HUDEP-2 (cell line): ENCODE measurements around the gene CCDC27.

Experiments
- DNase-seq, 76 experiments: peaks; one replicate each; lab custom pipeline; 2025; ENCODE audit not compliant: unreplicated experiment in 76 of 76; lab: John Stamatoyannopoulos, UW

Gene CCDC27

DNA sequence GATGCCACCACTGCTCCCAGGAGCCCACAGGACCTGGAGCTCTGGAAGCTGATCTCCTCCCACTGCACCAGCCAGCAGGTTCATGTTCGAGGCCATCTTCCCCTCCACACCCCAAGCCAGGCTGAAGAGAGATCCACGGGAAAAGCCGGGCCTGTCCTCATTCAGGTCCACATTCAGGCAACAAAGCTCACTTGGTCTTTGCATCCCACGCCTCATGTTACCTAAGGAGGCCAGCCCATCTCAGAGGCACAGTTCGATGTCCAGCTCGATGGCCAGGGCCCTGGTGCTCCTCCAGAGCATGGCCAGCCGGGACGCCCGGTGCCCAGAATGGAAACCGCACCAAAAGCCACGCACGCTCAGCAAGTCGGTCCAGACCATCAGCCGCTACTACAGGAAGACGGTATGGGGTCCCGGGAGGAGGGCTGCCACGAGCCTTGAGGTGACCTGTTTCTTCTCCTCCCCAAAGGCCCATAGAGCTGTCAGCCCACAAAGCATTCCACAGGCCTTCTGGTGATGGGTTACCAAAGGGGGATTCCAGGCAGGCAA is at the start of gene CCDC27:
Gene CCDC27, plus strand, starts transcription at position 51 of the 546 bp plus-strand sequence. Its CDS starts 32 bp downstream, at position 83.
- DNase-seq = no peak

- peak in 1 of 76 experiments; percentile 24 for DNase-seq
Measured at GRCh38 chr1:3702528-3702927, 49.7 kb upstream of the CCDC27 start.

GRCh38 chr1:3702990-3703728 is 49.1 kb upstream of the CCDC27 start:
- DNase-seq = no peak

DNA sequence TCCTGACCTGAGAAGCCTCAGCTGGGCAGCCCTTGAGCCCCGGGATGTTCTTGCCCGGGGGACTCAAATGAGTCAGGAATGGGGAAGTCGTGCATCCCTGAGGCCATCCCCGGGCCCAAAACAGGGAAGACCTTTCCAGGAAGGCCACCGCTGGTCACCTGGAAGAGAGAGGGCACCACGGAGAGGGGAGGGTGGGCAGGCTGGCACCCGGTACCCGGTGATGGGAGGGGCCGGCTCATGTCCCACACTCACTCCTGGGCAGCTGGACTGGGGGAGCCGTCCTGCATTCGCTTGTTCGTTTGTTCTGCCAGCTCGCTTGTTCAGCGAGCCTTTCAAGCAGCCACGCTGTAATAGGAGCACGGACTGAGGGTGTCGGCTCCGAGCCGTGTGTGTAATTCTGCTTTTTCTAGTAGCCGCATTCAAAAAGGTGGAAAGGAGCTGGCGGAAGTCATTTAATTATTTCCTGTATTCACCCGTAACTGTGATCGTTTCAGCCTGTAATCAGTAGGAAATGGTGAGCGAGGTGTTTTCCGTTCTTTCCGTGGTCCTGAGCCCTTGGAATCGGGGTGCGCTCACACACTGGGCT is 48.4 kb upstream of the CCDC27 start:
- DNase-seq = no peak

DNA sequence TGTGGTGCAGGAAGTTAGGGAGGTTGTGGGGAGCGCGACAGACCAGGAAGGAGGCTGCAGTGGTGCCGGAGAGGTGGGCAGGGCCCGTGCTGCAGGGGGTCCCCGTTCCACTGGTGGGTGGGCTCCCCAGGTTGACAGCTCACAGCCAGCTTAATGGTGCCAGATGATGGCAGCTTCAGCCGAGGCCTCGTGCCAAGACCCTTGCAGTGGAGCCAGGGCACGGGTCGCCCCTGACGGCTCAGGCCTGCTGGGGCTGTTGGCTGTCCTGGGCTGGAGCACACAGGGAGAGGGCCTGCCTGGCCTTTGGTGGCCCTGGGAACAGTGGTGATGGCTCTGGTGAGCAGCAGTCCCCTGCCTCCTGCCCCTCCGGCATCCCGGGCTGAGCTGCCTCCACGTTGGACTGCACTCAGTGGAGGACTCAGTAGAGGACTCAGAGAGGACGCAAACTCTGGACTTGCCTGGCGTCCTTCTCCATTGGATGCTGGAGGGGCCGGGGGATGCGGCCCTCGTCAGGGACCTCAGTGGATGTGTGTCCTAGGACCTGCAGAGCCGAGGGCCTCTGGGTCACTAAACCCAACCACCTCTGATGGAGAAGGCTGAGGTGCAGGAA is 46.8 kb upstream of the CCDC27 start:
- no peak for DNase-seq

DNA sequence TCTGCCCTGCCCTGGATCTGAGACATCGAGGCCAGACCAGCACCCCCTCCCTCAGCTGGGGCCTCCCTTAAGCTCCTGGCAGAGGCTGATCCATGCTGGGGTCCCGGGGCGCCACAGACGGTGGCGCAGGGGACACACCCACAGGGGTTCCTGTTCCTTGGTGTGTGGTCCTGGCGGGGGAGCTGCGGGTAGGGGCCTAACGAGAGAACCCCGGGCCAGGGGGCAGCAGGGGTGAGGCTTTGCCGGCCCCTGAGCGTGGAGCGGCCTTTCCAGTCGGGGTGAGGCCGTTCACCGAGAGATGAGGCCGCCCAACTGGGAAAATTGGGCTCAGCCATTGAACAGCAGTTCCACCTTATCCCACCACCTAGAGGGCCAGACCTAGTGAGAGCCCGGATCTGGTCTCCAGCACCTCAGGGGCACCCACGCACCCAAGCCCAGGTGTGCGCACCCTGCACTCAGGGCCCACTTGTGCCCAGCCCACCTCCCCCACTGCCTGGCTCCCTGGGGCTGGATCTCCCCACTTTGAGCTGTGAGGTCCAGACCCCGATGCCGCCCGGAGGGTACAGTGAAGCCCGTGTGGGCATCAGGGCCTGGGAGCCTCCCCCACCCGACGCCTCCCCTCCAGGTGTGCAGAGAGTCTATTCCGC is 45.5 kb upstream of the CCDC27 start:
- DNase-seq = no peak

DNA sequence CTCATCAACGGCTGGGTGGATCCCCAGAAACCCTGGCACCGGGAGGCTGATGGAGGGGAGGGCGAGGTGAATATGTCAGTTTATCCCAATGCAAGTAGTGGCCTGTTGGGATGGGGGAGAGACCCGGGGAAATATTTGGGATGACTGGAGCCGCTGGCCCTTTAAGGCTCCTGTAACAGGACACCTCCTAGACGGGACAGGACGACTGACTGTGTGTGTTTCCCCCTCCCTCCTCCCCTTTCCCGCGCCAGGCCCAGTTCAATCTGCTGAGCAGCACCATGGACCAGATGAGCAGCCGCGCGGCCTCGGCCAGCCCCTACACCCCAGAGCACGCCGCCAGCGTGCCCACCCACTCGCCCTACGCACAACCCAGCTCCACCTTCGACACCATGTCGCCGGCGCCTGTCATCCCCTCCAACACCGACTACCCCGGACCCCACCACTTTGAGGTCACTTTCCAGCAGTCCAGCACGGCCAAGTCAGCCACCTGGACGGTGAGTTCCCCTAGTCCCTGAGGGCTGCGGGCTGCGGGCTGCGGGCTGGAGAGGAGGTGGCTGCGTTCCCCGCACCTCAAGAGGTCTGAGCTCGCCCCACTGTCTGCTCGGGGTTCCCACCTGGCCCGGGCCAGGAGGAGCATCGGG is 44.8 kb upstream of the CCDC27 start:
- DNase-seq = no peak

- no peak for DNase-seq
Measured at GRCh38 chr1:3707939-3708328, 44.3 kb upstream of the CCDC27 start.

DNA sequence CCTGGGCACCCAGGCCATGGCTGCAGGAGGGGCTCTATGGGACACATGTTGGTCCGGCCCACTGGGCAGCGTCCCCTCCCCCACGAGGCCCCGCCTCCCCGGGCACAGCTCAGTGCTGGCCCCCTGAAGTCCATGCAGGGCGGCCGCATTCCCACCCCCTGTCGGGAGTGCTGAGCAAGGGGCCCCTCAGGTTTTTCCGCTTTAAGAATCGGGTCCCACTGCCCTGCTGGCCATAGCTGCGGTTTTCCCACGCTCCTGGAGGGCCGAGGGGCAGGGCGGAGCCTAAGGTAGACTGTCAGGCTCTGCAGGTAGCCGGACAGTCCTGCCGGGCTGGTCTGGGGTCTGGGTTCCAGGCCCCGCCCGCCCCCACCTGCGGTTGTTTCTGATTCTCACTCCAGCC is 43.5 kb upstream of the CCDC27 start:
- no peak for DNase-seq

GRCh38 chr1:3710251-3710650 is 42.0 kb upstream of the CCDC27 start:
- DNase-seq = peak in 1 of 76 experiments; percentile 22

- DNase-seq = no peak
Measured at GRCh38 chr1:3711381-3711779, 40.9 kb upstream of the CCDC27 start.

GRCh38 chr1:3711780-3712451 is 40.3 kb upstream of the CCDC27 start:
- DNase-seq = no peak

GRCh38 chr1:3712573-3713535 is 39.4 kb upstream of the CCDC27 start:
- peak in 2 of 76 experiments; percentile 10 to 25 for DNase-seq

- no peak for DNase-seq
Measured at GRCh38 chr1:3713840-3714239, 38.4 kb upstream of the CCDC27 start.

DNA sequence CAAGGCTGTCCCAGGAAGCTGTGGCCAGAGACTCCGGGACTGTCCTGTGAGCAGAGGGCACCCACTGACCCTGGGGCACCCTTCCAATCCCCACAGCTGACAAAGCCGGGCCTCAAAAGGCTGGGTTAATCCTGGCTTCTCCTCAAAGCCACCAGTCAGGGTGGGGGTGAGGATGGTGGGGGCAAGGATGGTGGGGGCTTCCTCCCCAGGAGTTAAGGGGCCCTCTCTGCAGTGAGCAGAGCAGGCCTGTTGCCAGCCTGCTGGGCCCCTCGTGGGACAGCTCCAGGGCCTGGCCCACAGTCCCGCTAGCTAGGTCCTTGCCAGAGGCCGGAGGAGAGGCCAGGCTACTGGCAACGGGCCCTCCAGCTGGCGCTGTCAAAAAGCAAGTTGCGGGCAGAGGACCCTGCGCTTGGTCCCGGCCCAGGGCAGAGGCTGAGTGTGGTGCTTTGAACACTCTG is 37.9 kb upstream of the CCDC27 start:
- no peak for DNase-seq

DNA sequence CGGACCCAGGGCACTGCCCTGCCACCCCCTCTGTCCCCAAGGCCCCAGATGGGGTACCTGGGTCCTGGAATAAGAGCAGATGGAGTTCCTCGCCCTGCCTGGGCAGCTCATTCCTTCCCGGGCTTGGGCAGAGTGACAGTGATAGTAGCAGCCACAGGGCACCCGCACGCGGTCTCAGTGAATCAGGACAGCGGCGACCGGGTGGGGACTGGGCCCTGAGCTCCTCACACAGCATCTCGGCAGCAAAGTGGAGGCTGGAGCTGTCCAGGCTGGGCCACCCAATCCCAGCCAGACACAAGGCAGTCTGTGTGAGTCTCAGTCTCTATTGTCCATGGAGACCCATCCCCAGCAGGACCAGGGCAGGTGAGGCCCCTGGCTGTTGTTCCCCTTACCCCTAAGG is 37.4 kb upstream of the CCDC27 start:
- DNase-seq = no peak

DNA sequence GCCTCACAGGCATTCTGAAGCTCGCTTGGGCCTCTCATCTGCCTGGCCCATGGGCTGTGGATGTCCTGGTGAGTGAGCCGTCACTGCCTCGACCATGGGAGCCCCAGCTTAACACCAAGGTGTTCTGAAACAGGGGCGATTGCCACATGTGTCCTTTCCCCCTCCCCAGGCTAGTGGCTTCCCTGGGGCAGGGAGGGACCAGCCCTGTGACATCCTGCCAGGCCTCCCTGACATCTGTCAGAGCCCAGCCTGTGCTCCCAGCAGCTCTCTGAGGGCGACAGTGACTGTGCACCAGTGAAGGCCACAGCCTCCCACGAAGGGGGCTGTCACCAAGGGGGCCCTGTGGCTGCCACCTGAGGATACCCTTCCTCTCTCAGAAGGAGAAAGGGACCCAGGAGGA is 35.9 kb upstream of the CCDC27 start:
- DNase-seq = no peak

- no peak for DNase-seq
Measured at GRCh38 chr1:3717041-3717714, 35.1 kb upstream of the CCDC27 start.
